ENCODE measurements around the gene STOM.

DNA sequence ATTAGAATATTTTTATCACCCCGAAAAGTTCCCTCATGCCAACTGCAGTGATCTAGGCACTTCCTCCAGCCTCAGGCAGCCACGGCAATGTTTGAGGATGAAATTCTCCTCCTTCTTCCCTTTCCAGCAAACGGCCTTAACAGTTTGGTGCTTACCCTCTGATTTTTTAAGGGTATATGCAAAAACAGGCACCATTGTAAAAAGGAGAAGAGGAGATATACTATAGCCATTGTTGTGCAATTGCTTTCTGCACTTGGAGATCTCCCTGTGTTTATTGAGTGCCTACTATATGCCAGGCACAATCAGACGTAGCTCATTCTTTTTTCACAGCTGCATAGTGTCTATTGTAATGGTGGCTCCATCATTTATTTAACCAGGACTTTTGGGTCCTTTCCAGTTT is 72.7 kb downstream of the STOM start:
- TF ChIP-seq, protein P1, sequence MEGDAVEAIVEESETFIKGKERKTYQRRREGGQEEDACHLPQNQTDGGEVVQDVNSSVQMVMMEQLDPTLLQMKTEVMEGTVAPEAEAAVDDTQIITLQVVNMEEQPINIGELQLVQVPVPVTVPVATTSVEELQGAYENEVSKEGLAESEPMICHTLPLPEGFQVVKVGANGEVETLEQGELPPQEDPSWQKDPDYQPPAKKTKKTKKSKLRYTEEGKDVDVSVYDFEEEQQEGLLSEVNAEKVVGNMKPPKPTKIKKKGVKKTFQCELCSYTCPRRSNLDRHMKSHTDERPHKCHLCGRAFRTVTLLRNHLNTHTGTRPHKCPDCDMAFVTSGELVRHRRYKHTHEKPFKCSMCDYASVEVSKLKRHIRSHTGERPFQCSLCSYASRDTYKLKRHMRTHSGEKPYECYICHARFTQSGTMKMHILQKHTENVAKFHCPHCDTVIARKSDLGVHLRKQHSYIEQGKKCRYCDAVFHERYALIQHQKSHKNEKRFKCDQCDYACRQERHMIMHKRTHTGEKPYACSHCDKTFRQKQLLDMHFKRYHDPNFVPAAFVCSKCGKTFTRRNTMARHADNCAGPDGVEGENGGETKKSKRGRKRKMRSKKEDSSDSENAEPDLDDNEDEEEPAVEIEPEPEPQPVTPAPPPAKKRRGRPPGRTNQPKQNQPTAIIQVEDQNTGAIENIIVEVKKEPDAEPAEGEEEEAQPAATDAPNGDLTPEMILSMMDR (IDR thresholded peaks at IDR 0.05; ENCODE audit: borderline replicate concordance, extremely low read depth, low read length, poor library complexity, severe bottlenecking) = no peak
- no peak for TF ChIP-seq EZH2 (IDR thresholded peaks at IDR 0.05; ENCODE audit: borderline replicate concordance, low read depth, low read length, severe bottlenecking)
